Endothelial cell of umbilical vein (primary cell): ENCODE measurements around the gene BRME1. TPM values are rescaled to one million over a fixed set of nuclear protein-coding genes. Genes with fewer than 3 reads are reported as not detected.

ENCODE experiments used
- BruUV-seq: library from RNA; stranded (reverse); fragments of 400-500 nt; replicated peaks from 2 replicates; lab custom pipeline; 2021; lab: Mats Ljungman, UMichigan
- CTCF ChIA-PET: fragments of 300-600, 350-600 bp; sonication (Branson Sonifier 250); formaldehyde crosslinking; loops from one replicate; lab custom pipeline; 2021; ENCODE audit warnings: antibody characterized with exemption, inconsistent platforms; lab: Charles Lee
- POLR2A ChIA-PET: fragments of 300-600, 350-600 bp; sonication (Branson Sonifier 250); formaldehyde crosslinking; loops from one replicate; lab custom pipeline; 2021; ENCODE audit warnings: antibody characterized with exemption, inconsistent platforms; lab: Charles Lee
- DNase-seq: peaks from one replicate; pipeline ENCODE4 v3.0.0-alpha.2; 2011; ENCODE audit warnings: low read depth, low spot score
- FAIRE-seq: peaks from 2 replicates; lab custom pipeline; 2011; peaks lifted over from hg19 to GRCh38; lab: Jason Lieb, UNC
- H2AFZ ChIP-seq: 2 replicates; pipeline ENCODE4 v1.6.0; 2012; ENCODE audit warnings: low read depth, low read length, control low read depth, inconsistent platforms
- H3K27ac ChIP-seq: 2 replicates; pipeline ENCODE4 v1.5.1; 2011; ENCODE audit warnings: low read depth, mild to moderate bottlenecking, control low read depth, low read length, moderate library complexity; ENCODE audit not compliant: insufficient read depth
- H3K27me3 ChIP-seq, 2 experiments: 2 replicates each; pipeline versions ENCODE4 v1.6.0 to v1.6.1; 2011; ENCODE audit warnings: low read length in 2 of 2, mixed read lengths in 1 of 2; ENCODE audit not compliant: control insufficient read depth in 2 of 2, insufficient read depth in 2 of 2
- H3K36me3 ChIP-seq, 2 experiments: 2 replicates in 1 of 2; 3 replicates in 1 of 2; pipeline ENCODE4 v1.5.1; 2011; ENCODE audit warnings: low read length in 2 of 2, mild to moderate bottlenecking in 1 of 2, moderate library complexity in 1 of 2; ENCODE audit not compliant: control insufficient read depth in 2 of 2, insufficient read depth in 2 of 2; ENCODE audit errors: extremely low read depth in 1 of 2
- H3K4me1 ChIP-seq: 3 replicates; pipeline ENCODE4 v1.5.1; 2011; ENCODE audit warnings: mild to moderate bottlenecking, low read length; ENCODE audit not compliant: control insufficient read depth, insufficient read depth; ENCODE audit errors: extremely low read depth
- H3K4me2 ChIP-seq: 2 replicates; pipeline ENCODE4 v1.6.1; 2011; ENCODE audit warnings: low read length, control low read depth, mixed read lengths; ENCODE audit not compliant: insufficient read depth
- H3K4me3 ChIP-seq, 3 experiments: fragments of 200-600 bp in 1 of 3; sonication (generic), shearing (Covaris generic) in 1 of 3; replicated peaks in 1 of 3; 2 replicates each; pipeline ENCODE4 v1.5.1; 2011 to 2016; ENCODE audit warnings: control low read depth in 3 of 3, low read length in 3 of 3, mild to moderate bottlenecking in 2 of 3, inconsistent platforms in 1 of 3, low read depth in 1 of 3, moderate library complexity in 1 of 3; ENCODE audit not compliant: insufficient read depth in 1 of 3
- H3K79me2 ChIP-seq: 2 replicates; pipeline ENCODE4 v1.6.0; 2012; ENCODE audit warnings: low read length, inconsistent platforms; ENCODE audit not compliant: control insufficient read depth, insufficient read depth
- H3K9ac ChIP-seq: replicated peaks from 2 replicates; pipeline ENCODE3; 2011; ENCODE audit warnings: low read length, control low read depth; ENCODE audit not compliant: insufficient read depth; ENCODE audit errors: extremely low read depth
- H3K9me1 ChIP-seq: replicated peaks from 3 replicates; pipeline ENCODE4 v1.6.0; 2011; ENCODE audit warnings: mild to moderate bottlenecking, low read length; ENCODE audit not compliant: control insufficient read depth, insufficient read depth; ENCODE audit errors: extremely low read depth
- H3K9me3 ChIP-seq: replicated peaks from 2 replicates; pipeline ENCODE4 v1.5.1; 2012; ENCODE audit warnings: low read length, inconsistent platforms; ENCODE audit not compliant: control insufficient read depth, insufficient read depth
- H4K20me1 ChIP-seq: replicated peaks from 2 replicates; pipeline ENCODE3; 2011; ENCODE audit warnings: mild to moderate bottlenecking, low read length; ENCODE audit not compliant: control insufficient read depth, insufficient read depth; ENCODE audit errors: extremely low read depth
- EZH2 ChIP-seq: IDR thresholded peaks from 2 replicates; pipeline ENCODE4 v1.6.1; 2012; ENCODE audit warnings: borderline replicate concordance, low read depth, mild to moderate bottlenecking, moderate library complexity, low read length, inconsistent platforms; ENCODE audit not compliant: severe bottlenecking
- FOS ChIP-seq: IDR thresholded peaks from 2 replicates; pipeline ENCODE4 v1.6.1; 2011; ENCODE audit warnings: mild to moderate bottlenecking, low read length, moderate library complexity, borderline replicate concordance; ENCODE audit not compliant: insufficient read depth
- GATA2 ChIP-seq: IDR thresholded peaks from 2 replicates; pipeline ENCODE4 v1.7.0; 2011; ENCODE audit warnings: low read depth, mild to moderate bottlenecking, moderate library complexity, mixed read lengths, low read length; ENCODE audit not compliant: insufficient read length, insufficient read depth
- JUN ChIP-seq: IDR thresholded peaks from 2 replicates; pipeline ENCODE4 v1.6.1; 2011; ENCODE audit warnings: borderline replicate concordance, low read depth; ENCODE audit not compliant: insufficient read length, insufficient read depth
- MYC ChIP-seq: IDR thresholded peaks from one replicate; pipeline ENCODE4 v1.6.1; 2011; ENCODE audit warnings: mild to moderate bottlenecking, low read depth, low read length
- POLR2A ChIP-seq: IDR thresholded peaks from 2 replicates; pipeline ENCODE4 v1.6.1; 2012; ENCODE audit warnings: low read depth, mild to moderate bottlenecking, control low read depth, low read length
- POLR2AphosphoS5 ChIP-seq: IDR thresholded peaks from 2 replicates; pipeline ENCODE4 v1.6.1; 2012; ENCODE audit warnings: low read depth, mild to moderate bottlenecking, control low read depth, low read length, moderate library complexity; ENCODE audit not compliant: insufficient read depth
- dilution Hi-C: fragments of 300-500 bp; cut with MboI; formaldehyde crosslinking; loops from one replicate; pipeline ENCODE4 v1.15.0; 2019; ENCODE audit warnings: low sequenced_read_pairs; ENCODE audit not compliant: extremely low pct_ligation_motif_present
- intact Hi-C: fragments of 100-400 bp; cut with micrococcal nuclease; formaldehyde crosslinking; loops from one replicate; pipeline ENCODE4 v1.10.0; 2022
- polyA plus RNA-seq, 4 experiments: library from polyadenylated mRNA; depleted of rRNA in 3 of 4; stranded (reverse) in 3 of 4; unstranded in 1 of 4; fragments of >200 nt; gene quantifications; 2 replicates each; pipeline versions ENCODE4 v1.2.1 to v1.2.3, GENCODE V29; 2011 to 2012; ENCODE audit warnings: missing spikeins in 1 of 4
- total RNA-seq: library from RNA; stranded (reverse); gene quantifications from 2 replicates; pipeline ENCODE4 v1.2.3, GENCODE V29; 2021
- TF ChIP-seq, protein P1 (sequence below), 2 donors: IDR thresholded peaks; 1 replicate in 1 of 2; 2 replicates in 1 of 2; pipeline ENCODE4 v1.5.1; 2011; ENCODE audit warnings: low read length in 2 of 2, mild to moderate bottlenecking in 2 of 2, moderate library complexity in 2 of 2, control low read depth in 1 of 2, inconsistent platforms in 1 of 2, low read depth in 1 of 2; ENCODE audit not compliant: insufficient read depth in 1 of 2; ENCODE audit errors: extremely low read depth in 1 of 2
- TF ChIP-seq, protein P2 (sequence below): IDR thresholded peaks from 2 replicates; pipeline ENCODE4 v1.6.1; 2011; ENCODE audit not compliant: insufficient read depth, insufficient read length

BRME1 gene
- total and polyA plus RNA-seq, 2 donors (not counting 3 experiments of a cell fraction or from before 2014, with no cell fraction given) = 0.69 to 2.5 TPM

DNA sequence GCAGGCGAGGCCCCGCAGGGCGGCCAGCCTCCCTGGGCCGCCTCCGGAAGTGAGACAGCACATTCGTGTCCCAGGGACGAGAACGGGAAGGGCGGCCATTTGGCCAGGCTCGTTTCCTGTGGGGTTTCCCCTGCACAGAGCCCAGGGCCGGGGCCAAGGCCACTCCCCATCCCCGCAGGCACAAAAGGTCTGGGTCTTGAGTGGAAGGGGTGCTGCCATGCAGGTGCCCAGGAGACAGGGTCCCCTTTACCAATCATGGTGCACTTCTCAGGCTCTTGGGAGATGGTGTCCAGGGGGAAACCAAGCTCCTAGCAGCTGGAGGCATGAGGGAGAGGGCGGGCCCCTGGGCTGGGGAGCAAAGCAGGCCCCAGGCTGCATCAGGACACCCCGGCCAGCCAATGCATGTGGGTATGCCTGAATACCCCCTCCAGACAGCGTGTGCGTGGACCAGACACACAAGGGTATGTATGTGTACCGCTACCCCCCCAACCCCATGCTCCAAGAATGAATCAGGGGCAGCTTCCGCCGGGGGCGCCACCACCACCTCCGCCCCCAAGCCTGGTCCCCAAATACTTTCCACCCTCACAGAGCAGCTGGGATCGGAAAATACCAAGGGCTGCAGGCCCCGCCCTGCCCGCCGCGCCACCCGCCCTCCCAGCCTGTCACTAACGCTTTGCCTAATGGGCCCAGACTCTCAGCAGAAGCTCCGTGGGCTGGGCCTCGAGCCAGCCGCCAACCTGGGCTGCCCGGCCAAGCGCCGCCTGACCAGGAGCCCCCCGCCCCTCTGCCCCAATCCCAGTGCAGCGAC, 66.6 kb downstream of the BRME1 start:
- peak overlapping the region; percentile 73 for H3K4me2 ChIP-seq
- TF ChIP-seq, protein P1, sequence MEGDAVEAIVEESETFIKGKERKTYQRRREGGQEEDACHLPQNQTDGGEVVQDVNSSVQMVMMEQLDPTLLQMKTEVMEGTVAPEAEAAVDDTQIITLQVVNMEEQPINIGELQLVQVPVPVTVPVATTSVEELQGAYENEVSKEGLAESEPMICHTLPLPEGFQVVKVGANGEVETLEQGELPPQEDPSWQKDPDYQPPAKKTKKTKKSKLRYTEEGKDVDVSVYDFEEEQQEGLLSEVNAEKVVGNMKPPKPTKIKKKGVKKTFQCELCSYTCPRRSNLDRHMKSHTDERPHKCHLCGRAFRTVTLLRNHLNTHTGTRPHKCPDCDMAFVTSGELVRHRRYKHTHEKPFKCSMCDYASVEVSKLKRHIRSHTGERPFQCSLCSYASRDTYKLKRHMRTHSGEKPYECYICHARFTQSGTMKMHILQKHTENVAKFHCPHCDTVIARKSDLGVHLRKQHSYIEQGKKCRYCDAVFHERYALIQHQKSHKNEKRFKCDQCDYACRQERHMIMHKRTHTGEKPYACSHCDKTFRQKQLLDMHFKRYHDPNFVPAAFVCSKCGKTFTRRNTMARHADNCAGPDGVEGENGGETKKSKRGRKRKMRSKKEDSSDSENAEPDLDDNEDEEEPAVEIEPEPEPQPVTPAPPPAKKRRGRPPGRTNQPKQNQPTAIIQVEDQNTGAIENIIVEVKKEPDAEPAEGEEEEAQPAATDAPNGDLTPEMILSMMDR (IDR thresholded peaks at IDR 0.05; ENCODE audit: extremely low read depth in 1 of 2, insufficient read depth in 1 of 2, low read depth in 1 of 2, low read length in 2 of 2) = no peak
- TF ChIP-seq JUN = no peak
- TF ChIP-seq EZH2 = no peak
- TF ChIP-seq POLR2A = peak; percentile 77
- TF ChIP-seq POLR2AphosphoS5 = peak; percentile 69
- TF ChIP-seq FOS = peak; percentile 38
- no peak for TF ChIP-seq GATA2
- TF ChIP-seq, protein P2, sequence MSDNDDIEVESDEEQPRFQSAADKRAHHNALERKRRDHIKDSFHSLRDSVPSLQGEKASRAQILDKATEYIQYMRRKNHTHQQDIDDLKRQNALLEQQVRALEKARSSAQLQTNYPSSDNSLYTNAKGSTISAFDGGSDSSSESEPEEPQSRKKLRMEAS = no peak
- no peak for TF ChIP-seq MYC
- dilution Hi-C loops (no loop called here), intact Hi-C loops (loop anchor here (1.0 to 2.0 kb wide), 6 partner anchors 8 to 743 kb away; no protein-coding TSS in a partner anchor)
- H4K20me1 ChIP-seq = no peaks in the 10 kb centered on the region
- H3K36me3 ChIP-seq = peaks cover 3 to 10% of the 10 kb centered on the region in 2 experiments
- peaks cover 67% of the 10 kb centered on the region for H3K79me2 ChIP-seq
- no TSS peak for BruUV-seq
- peaks cover 39% of the 10 kb centered on the region for H3K4me1 ChIP-seq
- H3K27me3 ChIP-seq = no peaks in the 10 kb centered on the region
- CTCF ChIA-PET = interaction anchor here (1.0 to 4.3 kb wide), 3 partner anchors 8 to 52 kb away, joined by 3 to 58 read pairs (median 3); no protein-coding TSS in a partner anchor
- peak overlapping the region in 2 of 3 experiments; percentile 79 to 82 for H3K4me3 ChIP-seq
- no peaks in the 10 kb centered on the region for H3K9me1 ChIP-seq
- peak overlapping the region; percentile 94 for H3K27ac ChIP-seq
- H2AFZ ChIP-seq = no peak overlapping the region
- peak overlapping the region; percentile 97 for H3K9ac ChIP-seq
- FAIRE-seq (peak; percentile 98), DNase-seq (peak; percentile 87)
- POLR2A ChIA-PET = interaction anchor here (0.6 to 3.2 kb wide), 7 partner anchors 12 to 230 kb away, joined by 3 to 25 read pairs (median 5); partner anchors contain the start of gene ZSWIM4
- no peaks in the 10 kb centered on the region for H3K9me3 ChIP-seq
